Stimulated activated naive CD8-positive, alpha-beta T cell treated with anti-CD3 and anti-CD28 coated beads, Interleukin-15, Interleukin-2, amounts not matched to agents 100 ng/mL and 50 ng/mL, for 24 hours (primary cell): ENCODE measurements around the gene NAGLU.
"Not testable (repeated sequence)": the region's sequence is repeated elsewhere in the genome, so short reads cannot be mapped to it uniquely, and the experiment has no call there.

Experiments used
- H3K27ac Mint-ChIP-seq: one replicate; pipeline ENCODE4 v1.8.0; 2021; ENCODE audit warnings: mild to moderate bottlenecking, mixed read lengths
- H3K27me3 Mint-ChIP-seq: one replicate; pipeline ENCODE4 v1.8.0; 2021; ENCODE audit warnings: mixed read lengths
- H3K36me3 Mint-ChIP-seq: one replicate; pipeline ENCODE4 v1.8.0; 2021; ENCODE audit warnings: low read depth, mixed read lengths
- H3K4me1 Mint-ChIP-seq: one replicate; pipeline ENCODE4 v1.8.0; 2021; ENCODE audit warnings: low read depth, mixed read lengths
- H3K4me3 Mint-ChIP-seq: one replicate; pipeline ENCODE4 v1.8.0; 2021; ENCODE audit warnings: mild to moderate bottlenecking, mixed read lengths
- H3K9me3 Mint-ChIP-seq: one replicate; pipeline ENCODE4 v1.8.0; 2021; ENCODE audit warnings: mixed read lengths

The NAGLU gene

GRCh38 chr17:42547698-42548069 is 11.6 kb downstream of the NAGLU start:
- H3K36me3 Mint-ChIP-seq: peaks cover 8% of the 10 kb centered on the region
- H3K4me1 Mint-ChIP-seq: peaks cover 8% of the 10 kb centered on the region
- H3K4me3 Mint-ChIP-seq: no peak overlapping the region
- no peak overlapping the region for H3K27ac Mint-ChIP-seq
- no peaks in the 10 kb centered on the region for H3K27me3 Mint-ChIP-seq
- no peaks in the 10 kb centered on the region for H3K9me3 Mint-ChIP-seq

DNA sequence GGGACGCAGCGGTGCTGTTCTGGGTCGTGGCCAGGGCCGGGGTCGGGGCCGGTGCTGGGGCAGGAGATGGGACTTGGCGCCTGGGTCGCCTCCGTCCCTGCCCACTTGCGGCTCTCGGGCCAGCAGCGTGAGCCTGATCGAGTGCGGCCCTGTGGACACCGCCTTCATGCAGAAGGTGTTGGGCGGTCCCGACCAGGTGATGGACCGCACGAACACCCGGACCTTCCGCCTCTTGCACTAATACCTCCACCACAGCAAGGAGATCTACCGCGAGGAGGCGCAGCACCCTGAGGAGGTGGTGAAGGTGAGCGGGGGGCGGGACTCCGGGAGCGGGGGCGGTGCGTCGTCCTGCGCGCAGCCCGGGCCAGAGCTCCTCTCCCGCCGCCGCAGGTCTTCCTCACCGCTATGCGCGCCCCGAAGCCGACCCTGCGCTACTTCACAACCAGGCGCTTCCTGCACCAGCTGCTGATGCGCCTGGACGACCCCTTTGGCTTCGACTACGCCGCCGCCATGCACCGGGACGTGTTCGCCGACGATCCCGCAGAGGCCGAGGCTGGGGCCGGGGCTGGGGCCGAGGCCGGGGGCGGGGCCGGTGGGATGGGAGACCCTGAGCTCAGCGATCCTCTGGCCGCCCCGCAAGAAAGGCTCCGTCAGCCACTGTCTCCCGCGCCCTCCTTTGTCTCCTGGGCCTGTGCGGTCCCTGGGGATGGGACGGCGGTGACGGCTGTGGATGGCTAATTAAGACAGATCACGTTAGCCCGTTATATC is 12.2 kb downstream of the NAGLU start:
- Mint-ChIP-seq H3K36me3 (peaks cover 8% of the 10 kb centered on the region), H3K27ac (no peak overlapping the region), H3K9me3 (no peaks in the 10 kb centered on the region), H3K27me3 (no peaks in the 10 kb centered on the region), H3K4me3 (peak overlapping the region; percentile 41), H3K4me1 (peaks cover 10% of the 10 kb centered on the region)

GRCh38 chr17:42548993-42549755 is 13.1 kb downstream of the NAGLU start:
- Mint-ChIP-seq H3K4me3 (peak overlapping the region; percentile 21), H3K27ac (no peak overlapping the region), H3K9me3 (no peaks in the 10 kb centered on the region), H3K27me3 (no peaks in the 10 kb centered on the region), H3K36me3 (peaks cover 8% of the 10 kb centered on the region), H3K4me1 (peaks cover 17% of the 10 kb centered on the region)

GRCh38 chr17:42552736-42553135 is 16.7 kb downstream of the NAGLU start, which contains the start of gene HSD17B1:
HSD17B1 (plus strand) TSS chr17:42552923; CDS start chr17:42552934, 11 bp downstream.
- H3K27me3 Mint-ChIP-seq, H3K36me3 Mint-ChIP-seq, H3K9me3 Mint-ChIP-seq: not testable (repeated sequence)
- Mint-ChIP-seq H3K27ac (peak within 1 kb of the TSS; percentile 58), H3K4me3 (peak within 1 kb of the TSS; percentile 90), H3K4me1 (peaks cover 27% of the 10 kb centered on the region)

DNA sequence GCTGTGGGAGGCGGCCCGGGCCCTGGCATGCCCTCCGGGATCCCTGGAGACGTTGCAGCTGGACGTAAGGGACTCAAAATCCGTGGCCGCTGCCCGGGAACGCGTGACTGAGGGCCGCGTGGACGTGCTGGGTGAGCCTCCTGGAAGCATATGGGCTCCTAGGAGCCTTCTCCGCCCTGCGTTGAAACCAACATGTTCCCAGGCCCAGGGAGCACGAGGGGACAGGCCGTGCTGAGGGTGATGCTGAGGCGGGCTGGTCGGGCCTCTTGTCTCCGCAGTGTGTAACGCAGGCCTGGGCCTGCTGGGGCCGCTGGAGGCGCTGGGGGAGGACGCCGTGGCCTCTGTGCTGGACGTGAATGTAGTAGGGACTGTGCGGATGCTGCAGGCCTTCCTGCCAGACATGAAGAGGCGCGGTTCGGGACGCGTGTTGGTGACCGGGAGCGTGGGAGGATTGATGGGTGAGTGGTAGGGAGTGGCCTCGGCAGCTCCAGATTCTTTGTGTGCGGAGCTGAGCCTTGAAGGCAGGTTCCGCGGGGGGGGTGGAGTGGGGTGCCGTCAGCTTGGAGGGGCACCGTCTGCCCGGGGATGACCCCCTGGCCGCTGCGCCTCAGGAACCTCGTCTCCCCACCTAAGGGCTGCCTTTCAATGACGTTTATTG is 17.2 kb downstream of the NAGLU start:
- Mint-ChIP-seq H3K27ac (peak overlapping the region; percentile 26), H3K4me1 (peaks cover 27% of the 10 kb centered on the region), H3K27me3 (no peaks in the 10 kb centered on the region), H3K36me3 (peaks cover 4% of the 10 kb centered on the region), H3K4me3 (peak overlapping the region; percentile 90), H3K9me3 (no peaks in the 10 kb centered on the region)

DNA sequence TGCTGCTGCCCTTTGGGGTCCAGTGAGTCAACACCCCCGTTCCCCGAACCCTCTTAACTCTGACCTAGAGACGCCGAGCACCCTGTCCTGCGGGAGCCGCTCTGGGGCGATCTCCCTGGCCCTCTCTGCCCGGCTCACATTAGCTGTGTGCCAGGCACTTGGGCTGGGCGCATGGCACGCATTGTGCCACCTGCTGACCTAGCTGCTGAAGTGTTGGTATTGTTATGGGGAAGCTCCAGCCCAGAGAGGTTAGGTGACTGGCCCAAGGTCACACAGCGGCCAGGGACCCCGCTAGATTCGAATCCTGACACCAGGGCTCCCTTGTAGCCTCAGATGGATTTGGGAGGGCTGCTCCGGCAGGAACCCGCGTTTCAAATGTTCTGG is 17.8 kb downstream of the NAGLU start:
- no peaks in the 10 kb centered on the region for H3K27me3 Mint-ChIP-seq
- peaks cover 25% of the 10 kb centered on the region for H3K4me1 Mint-ChIP-seq
- peak overlapping the region; percentile 89 for H3K27ac Mint-ChIP-seq
- peaks cover 4% of the 10 kb centered on the region for H3K36me3 Mint-ChIP-seq
- peak overlapping the region; percentile 90 for H3K4me3 Mint-ChIP-seq
- H3K9me3 Mint-ChIP-seq: no peaks in the 10 kb centered on the region

DNA sequence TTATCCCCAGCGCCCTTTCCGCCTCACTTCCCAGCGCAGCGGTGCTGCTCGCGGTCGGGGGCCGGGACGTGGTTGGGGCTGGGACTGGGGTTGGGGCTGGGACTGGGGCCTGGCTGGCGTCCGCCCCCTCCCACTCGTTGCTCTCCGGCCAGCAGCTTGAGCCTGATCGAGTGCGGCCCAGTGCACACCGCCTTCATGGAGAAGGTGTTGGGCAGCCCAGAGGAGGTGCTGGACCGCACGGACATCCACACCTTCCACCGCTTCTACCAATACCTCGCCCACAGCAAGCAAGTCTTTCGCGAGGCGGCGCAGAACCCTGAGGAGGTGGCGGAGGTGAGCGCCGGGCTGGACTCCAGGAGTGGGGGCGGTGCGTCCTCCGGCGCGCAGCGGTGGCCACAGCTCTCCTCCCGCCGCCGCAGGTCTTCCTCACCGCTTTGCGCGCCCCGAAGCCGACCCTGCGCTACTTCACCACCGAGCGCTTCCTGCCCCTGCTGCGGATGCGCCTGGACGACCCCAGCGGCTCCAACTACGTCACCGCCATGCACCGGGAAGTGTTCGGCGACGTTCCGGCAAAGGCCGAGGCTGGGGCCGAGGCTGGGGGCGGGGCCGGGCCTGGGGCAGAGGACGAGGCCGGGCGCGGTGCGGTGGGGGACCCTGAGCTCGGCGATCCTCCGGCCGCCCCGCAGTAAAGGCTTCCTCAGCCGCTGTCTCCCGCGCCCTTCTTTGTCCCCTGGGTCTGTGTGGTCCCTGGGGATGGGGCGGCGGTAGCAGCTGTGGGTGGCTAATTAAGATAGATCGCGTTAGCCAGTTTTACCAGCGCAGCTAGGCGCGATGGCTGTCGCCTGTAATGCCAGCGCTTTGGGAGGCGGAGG is 18.4 kb downstream of the NAGLU start:
- H3K9me3 Mint-ChIP-seq: no peaks in the 10 kb centered on the region
- peaks cover 4% of the 10 kb centered on the region for H3K36me3 Mint-ChIP-seq
- no peaks in the 10 kb centered on the region for H3K27me3 Mint-ChIP-seq
- peak overlapping the region; percentile 90 for H3K4me3 Mint-ChIP-seq
- peaks cover 19% of the 10 kb centered on the region for H3K4me1 Mint-ChIP-seq
- H3K27ac Mint-ChIP-seq: peak overlapping the region; percentile 89

GRCh38 chr17:42555122-42555622 is 19.1 kb downstream of the NAGLU start:
- Mint-ChIP-seq H3K4me3 (peak overlapping the region; percentile 90), H3K27me3 (no peaks in the 10 kb centered on the region)

DNA sequence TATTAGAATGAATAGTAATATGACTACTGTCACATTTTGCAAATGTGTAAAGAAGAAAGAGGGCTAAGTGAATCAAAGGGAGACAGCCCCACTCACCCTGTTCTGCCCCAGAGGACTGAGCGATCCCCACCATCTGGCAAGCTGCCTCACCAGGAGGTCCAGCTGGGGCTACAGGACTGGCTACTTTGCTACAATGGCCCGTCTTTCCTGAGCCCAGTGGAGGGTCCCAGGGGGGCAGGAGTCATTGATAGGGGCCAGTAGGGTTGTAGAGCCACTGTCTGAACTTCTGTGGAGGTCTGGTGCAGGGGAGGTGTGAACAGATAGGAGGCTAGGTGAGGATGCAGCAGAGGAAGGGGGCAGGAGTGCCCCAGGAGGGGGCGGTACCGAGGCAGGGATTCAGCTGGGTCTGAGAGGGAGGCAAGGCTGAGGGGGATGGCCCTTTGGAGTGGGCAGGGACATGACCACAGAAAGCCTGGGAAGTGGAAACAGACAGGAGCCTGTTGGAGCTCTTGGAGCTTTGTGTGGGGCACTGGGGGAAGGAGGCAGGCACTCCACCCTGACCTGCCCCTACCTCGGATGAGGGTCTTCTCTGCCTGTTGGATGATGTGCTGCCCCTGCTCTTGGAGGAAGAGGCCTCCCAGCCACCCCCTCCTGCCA is 20.0 kb downstream of the NAGLU start:
- H3K27ac Mint-ChIP-seq, H3K4me3 Mint-ChIP-seq: not testable (repeated sequence)

More at GRCh38 chr17:42555122-42555622, 19.1 kb downstream of the NAGLU start:
- peaks cover 19% of the 10 kb centered on the region for H3K4me1 Mint-ChIP-seq
- H3K27ac Mint-ChIP-seq: peak overlapping the region; percentile 89
- H3K9me3 Mint-ChIP-seq: no peaks in the 10 kb centered on the region
- peaks cover 4% of the 10 kb centered on the region for H3K36me3 Mint-ChIP-seq

GRCh38 chr17:42559075-42559474 is 23.0 kb downstream of the NAGLU start:
- Mint-ChIP-seq H3K27ac (no peak overlapping the region), H3K9me3 (no peaks in the 10 kb centered on the region), H3K4me3 (no peak overlapping the region), H3K4me1 (peaks cover 39% of the 10 kb centered on the region), H3K27me3 (no peaks in the 10 kb centered on the region), H3K36me3 (peaks cover 10% of the 10 kb centered on the region)

More for the DNA sequence above, 20.0 kb downstream of the NAGLU start:
- not testable (repeated sequence) for H3K36me3 Mint-ChIP-seq, H3K27me3 Mint-ChIP-seq, H3K9me3 Mint-ChIP-seq
- H3K4me1 Mint-ChIP-seq: peaks cover 25% of the 10 kb centered on the region

GRCh38 chr17:42560246-42560645 is 24.2 kb downstream of the NAGLU start:
- Mint-ChIP-seq H3K27me3 (no peaks in the 10 kb centered on the region), H3K27ac (peak overlapping the region; percentile 7), H3K9me3 (no peaks in the 10 kb centered on the region), H3K4me1 (peaks cover 36% of the 10 kb centered on the region), H3K36me3 (peaks cover 10% of the 10 kb centered on the region), H3K4me3 (no peak overlapping the region)

DNA sequence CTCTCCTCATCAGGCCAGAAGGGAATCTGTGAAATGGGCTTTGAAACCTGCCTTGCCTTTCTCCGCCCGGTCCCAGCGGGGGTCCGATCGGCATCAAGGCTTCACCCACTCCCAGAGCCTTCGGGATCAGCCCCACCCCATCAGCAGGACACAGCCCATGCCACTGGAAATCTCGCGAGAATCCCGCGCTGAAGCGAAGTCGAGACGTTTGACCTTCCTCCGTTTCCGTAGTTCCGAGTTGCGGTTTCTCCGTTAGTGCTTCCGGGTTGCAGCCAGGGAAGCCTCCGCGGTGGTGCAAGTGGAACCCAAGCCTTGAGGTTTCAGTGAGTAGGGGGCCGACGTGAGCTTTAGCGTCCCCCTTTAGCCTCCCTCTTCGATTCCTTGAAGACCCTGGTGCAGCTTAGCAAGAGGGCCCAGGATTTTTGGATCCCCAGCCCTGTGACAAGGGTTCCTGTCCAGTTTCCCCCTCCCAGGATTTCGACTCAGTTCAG is 25.9 kb downstream of the NAGLU start, which contains the start of gene COASY:
Gene COASY, plus strand, starts transcription at position 252 of the 491 bp plus-strand sequence. CDS start 475 bp downstream, outside the sequence.
- Mint-ChIP-seq H3K4me3 (peak within 1 kb of the TSS; percentile 95), H3K27me3 (no peaks in the 10 kb centered on the region), H3K36me3 (peaks cover 14% of the 10 kb centered on the region), H3K27ac (peak within 1 kb of the TSS; percentile 92), H3K9me3 (no peaks in the 10 kb centered on the region), H3K4me1 (peaks cover 35% of the 10 kb centered on the region)

- peak overlapping the region; percentile 92 for H3K27ac Mint-ChIP-seq
- H3K9me3 Mint-ChIP-seq: no peaks in the 10 kb centered on the region
- no peaks in the 10 kb centered on the region for H3K27me3 Mint-ChIP-seq
- peaks cover 37% of the 10 kb centered on the region for H3K4me1 Mint-ChIP-seq
- H3K36me3 Mint-ChIP-seq: peaks cover 14% of the 10 kb centered on the region
- H3K4me3 Mint-ChIP-seq: peak overlapping the region; percentile 95
Measured at GRCh38 chr17:42562388-42563142, 26.5 kb downstream of the NAGLU start.
